SK-N-MC (cell line): ENCODE data around the gene ZSWIM3.
"Not testable (repeated sequence)": the region's sequence is repeated elsewhere in the genome, so short reads cannot be mapped to it uniquely, and the experiment has no call there.

Experiments
- EZH2 ChIP-seq: fragments of 200-600 bp; sonication (generic); IDR thresholded peaks from one replicate; pipeline ENCODE4 v1.6.1; 2017; ENCODE audit warnings: antibody characterized with exemption
- FOXP2 ChIP-seq: optimal IDR thresholded peaks from 2 replicates; pipeline ENCODE3; 2011; ENCODE audit warnings: mild to moderate bottlenecking, moderate library complexity; ENCODE audit not compliant: insufficient read depth; ENCODE audit errors: extremely low read length, control extremely low read depth
- POLR2AphosphoS5 ChIP-seq: IDR thresholded peaks from 2 replicates; pipeline ENCODE4 v1.6.1; 2012; ENCODE audit warnings: mild to moderate bottlenecking, low read depth, low read length, borderline replicate concordance

- TF ChIP-seq POLR2AphosphoS5, EZH2, FOXP2: not testable (repeated sequence)
Observed at GRCh38 chr20:45874104-45874481, 16.7 kb downstream of the ZSWIM3 start.
